ENCODE results near the gene SRRT. TPM values are rescaled to one million over a fixed set of nuclear protein-coding genes. Genes with fewer than 3 reads are reported as not detected.

Gene SRRT
- polyA plus RNA-seq, 5 donors, result 144 to 206 (median 173) TPM

GRCh38 chr7:100879685-100880261 lies 4.9 kb downstream of the SRRT start:
- DNase-seq, result no peak

GRCh38 chr7:100880645-100881044 lies 5.7 kb downstream of the SRRT start:
- no peak for DNase-seq

- DNase-seq, result no peak
Observed at GRCh38 chr7:100881136-100881535, 6.2 kb downstream of the SRRT start.

DNA sequence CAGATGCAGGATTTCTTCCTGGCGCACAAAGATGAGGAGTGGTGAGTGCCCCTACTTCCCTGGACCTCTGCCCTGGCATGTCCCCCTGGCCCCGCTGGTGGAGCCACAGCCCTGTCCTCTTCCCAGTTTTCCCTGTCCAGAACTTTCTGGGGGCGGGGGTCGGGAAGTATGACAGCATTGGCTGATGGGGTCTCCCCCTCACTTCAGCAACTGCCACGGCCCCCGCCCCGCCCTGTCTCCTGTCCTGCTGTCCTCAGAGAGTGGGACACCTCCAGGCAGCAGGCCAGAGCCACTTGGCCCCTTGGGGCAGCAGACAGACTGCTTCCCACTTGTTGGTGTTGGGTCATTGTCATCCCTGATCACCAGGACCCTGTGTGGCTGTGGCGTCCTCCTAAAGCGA lies 7.3 kb downstream of the SRRT start:
- DNase-seq, result no peak

GRCh38 chr7:100882785-100883526 lies 8.1 kb downstream of the SRRT start:
- no peak for DNase-seq

- no peak for DNase-seq
Observed at GRCh38 chr7:100884736-100885439, 10.0 kb downstream of the SRRT start.

- DNase-seq, result no peak
Observed at GRCh38 chr7:100885440-100886141, 10.7 kb downstream of the SRRT start.

GRCh38 chr7:100886142-100886935 lies 11.4 kb downstream of the SRRT start:
- no peak for DNase-seq

DNA sequence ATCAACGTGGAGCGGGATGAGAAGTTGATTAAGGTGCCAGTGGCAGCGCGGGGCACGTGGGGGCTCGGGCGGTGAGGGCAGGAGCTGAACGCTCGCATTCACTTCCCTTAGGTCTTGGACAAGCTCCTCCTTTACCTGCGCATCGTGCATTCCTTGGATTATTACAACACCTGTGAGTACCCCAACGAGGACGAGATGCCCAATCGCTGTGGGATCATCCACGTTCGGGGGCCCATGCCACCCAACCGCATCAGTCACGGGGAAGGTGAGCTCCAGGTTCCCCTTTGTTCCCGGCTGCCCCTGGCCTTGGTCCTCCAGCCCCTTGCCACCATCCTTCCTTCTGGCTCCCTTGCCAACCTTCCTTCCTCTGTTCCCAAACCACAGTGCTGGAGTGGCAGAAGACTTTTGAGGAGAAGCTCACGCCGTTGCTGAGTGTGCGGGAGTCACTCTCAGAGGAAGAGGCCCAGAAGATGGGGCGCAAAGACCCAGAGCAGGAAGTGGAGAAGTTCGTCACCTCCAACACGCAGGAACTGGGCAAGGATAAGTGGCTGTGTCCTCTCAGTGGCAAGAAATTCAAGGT lies 12.1 kb downstream of the SRRT start:
- DNase-seq, result no peak

GRCh38 chr7:100887516-100888290 lies 12.8 kb downstream of the SRRT start:
- DNase-seq, result no peak

- no peak for DNase-seq
Observed at GRCh38 chr7:100888291-100888987, 13.5 kb downstream of the SRRT start.

GRCh38 chr7:100888988-100889750 lies 14.3 kb downstream of the SRRT start, which contains the start of gene UFSP1:
Gene UFSP1, minus strand, starts transcription at chr7:100889715. Its CDS starts 444 bp downstream, at chr7:100889271.
- DNase-seq, result no peak

DNA sequence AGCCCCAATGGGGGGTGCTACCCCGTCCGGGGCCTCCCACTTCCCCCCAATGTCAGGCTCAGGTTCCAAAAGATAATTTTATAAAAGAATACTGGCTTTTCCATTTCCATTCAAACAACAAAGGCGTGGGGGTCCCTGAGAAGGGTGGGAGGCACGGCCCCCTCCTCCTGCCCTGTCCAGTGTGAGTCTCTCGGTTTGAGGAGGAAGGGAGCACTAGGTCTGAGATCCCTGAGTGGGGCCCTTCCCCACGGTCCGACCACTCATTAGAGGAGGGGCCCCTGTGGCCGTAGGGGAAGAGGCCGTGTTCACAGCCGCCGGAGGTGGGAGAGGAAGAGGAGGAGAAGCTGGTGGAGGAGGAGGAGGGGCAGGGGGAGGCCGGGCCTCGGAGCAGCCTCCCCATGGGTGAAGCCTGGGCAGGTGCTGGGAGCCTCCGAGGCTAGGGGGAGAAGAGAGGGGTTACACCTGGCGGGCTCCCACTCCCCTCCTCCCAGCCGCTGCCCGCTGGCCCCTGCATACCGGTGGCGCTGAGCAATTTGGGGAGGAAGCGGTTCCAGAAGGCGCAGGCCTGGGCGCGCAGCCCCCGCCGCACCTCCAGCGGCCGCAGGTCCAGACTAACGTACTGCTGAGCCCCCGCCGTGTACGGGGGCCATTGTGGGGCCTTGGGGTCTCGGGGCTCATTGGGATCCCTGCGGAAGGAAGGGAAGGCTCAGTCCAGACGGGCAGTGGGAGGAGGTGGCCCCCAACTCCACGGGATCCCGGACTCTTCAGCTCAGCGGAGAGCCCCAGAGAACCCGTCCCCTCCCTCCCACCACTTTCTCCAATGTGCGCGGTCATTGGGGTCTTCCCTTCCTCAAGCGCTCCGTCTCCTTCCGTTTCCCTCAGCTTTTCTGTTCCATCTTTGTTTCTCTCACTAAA lies 16.0 kb downstream of the SRRT start:
- DNase-seq, result no peak

- DNase-seq, result no peak
Observed at GRCh38 chr7:100891568-100892247, 16.8 kb downstream of the SRRT start.

DNA sequence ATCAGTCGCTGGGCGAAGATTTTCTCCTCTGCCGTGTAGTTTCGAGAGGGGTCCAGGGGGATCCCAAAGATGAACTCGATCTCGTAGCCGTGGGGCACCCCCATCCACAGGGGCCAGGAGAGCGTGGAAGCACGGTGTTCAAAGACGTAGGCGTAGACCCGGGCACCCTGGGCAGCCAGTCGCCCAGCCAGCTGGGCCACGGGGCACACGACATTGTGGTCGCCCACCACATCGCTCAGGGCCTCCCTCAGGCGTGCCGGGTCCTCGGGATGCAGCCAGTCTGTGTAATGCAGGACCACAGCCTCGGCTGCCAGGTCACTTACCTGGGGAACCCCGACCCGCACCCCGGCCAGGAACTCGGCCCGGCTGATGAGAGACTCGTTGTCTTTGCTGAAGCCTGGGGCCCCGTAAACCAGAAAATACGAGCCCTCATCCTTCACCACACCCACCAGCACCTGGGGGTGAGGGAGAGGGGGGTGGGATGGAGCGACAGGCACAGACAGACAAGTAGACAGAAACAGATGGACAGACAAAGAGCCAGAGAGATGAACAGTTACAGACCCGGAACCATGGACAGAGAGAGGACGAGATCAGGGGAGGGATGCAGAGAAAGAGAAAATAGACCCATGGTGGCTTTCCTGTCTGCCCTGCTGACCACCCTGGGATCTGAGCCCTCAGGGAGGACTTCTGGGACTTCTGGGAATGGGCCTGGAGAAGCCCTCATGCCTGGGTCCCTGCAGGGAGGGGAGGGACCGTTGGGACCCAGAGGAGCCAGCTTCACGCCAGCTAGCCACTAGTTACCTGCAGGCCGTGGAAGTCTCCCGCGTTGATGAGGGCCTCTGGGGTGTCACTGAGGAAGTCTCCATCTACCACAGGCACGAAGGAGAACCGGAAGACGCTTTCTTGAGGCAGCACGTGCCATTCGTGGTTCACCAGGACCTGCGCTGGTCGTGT lies 17.7 kb downstream of the SRRT start:
- DNase-seq, result no peak
